GM23338 (cell line): ENCODE data around the gene SERBP1. TPM values are rescaled to one million over a fixed set of nuclear protein-coding genes. Genes with fewer than 3 reads are reported as not detected.

Experiments
- ATAC-seq: fragments of 200-7000 bp; cut with Tn5 transposase; 3 replicates; pipeline ENCODE4 v1.9.1; 2020
- DNase-seq: peaks from one replicate; pipeline ENCODE4 v3.0.0-alpha.2; 2015; ENCODE audit warnings: low spot score
- H2AFZ ChIP-seq: fragments of 200-600 bp; sonication (generic); 2 replicates; pipeline ENCODE4 v1.8.0; 2016; ENCODE audit warnings: antibody characterized with exemption, mild to moderate bottlenecking, moderate library complexity
- H3F3A ChIP-seq: fragments of 200-600 bp; sonication (generic); replicated peaks from 2 replicates; pipeline ENCODE4 v1.8.0; 2017; ENCODE audit warnings: antibody characterized with exemption, mixed run types, low read depth
- H3K27ac ChIP-seq: fragments of 200-600 bp; sonication (generic); 2 replicates; pipeline ENCODE4 v1.6.1; 2016; ENCODE audit warnings: low read depth
- H3K27me3 ChIP-seq: fragments of 200-600 bp; sonication (generic); 2 replicates; pipeline ENCODE4 v1.8.0; 2016; ENCODE audit warnings: mild to moderate bottlenecking, mixed run types, moderate library complexity; ENCODE audit not compliant: insufficient read depth
- H3K36me3 ChIP-seq: fragments of 200-600 bp; sonication (generic); 2 replicates; pipeline ENCODE4 v1.8.0; 2016; ENCODE audit warnings: mild to moderate bottlenecking; ENCODE audit not compliant: insufficient read depth
- H3K4me1 ChIP-seq: fragments of 200-600 bp; sonication (generic); 2 replicates; pipeline ENCODE4 v1.8.0; 2016; ENCODE audit warnings: mild to moderate bottlenecking, moderate library complexity; ENCODE audit not compliant: insufficient read depth
- H3K4me2 ChIP-seq: fragments of 200-600 bp; sonication (generic); 2 replicates; pipeline ENCODE4 v1.7.1; 2017; ENCODE audit warnings: mixed run types
- H3K4me3 ChIP-seq: fragments of 200-600 bp; sonication (generic); 2 replicates; pipeline ENCODE4 v1.6.1; 2016; ENCODE audit warnings: mixed run types
- H3K79me2 ChIP-seq: fragments of 200-600 bp; sonication (generic); replicated peaks from 2 replicates; pipeline ENCODE4 v1.8.0; 2017; ENCODE audit warnings: mild to moderate bottlenecking; ENCODE audit not compliant: insufficient read depth
- H3K9me2 ChIP-seq: fragments of 200-600 bp; sonication (generic); 2 replicates; pipeline ENCODE4 v1.8.0; 2017; ENCODE audit not compliant: insufficient read depth
- H4K20me1 ChIP-seq: fragments of 200-600 bp; sonication (generic); replicated peaks from 2 replicates; pipeline ENCODE4 v1.8.0; 2017; ENCODE audit warnings: mild to moderate bottlenecking; ENCODE audit not compliant: insufficient read depth
- H3K27ac Mint-ChIP-seq: 2 replicates; pipeline ENCODE4 v1.8.0; 2020; ENCODE audit warnings: inconsistent platforms, mild to moderate bottlenecking, moderate library complexity, mixed read lengths
- H3K27me3 Mint-ChIP-seq: 3 replicates; pipeline ENCODE4 v1.8.0; 2022; ENCODE audit warnings: low read depth, mild to moderate bottlenecking, moderate library complexity, mixed read lengths, inconsistent platforms; ENCODE audit not compliant: insufficient read depth, poor library complexity
- H3K36me3 Mint-ChIP-seq: 3 replicates; pipeline ENCODE4 v1.8.0; 2021; ENCODE audit warnings: low read depth, mild to moderate bottlenecking, inconsistent platforms, moderate library complexity, mixed read lengths
- H3K4me1 Mint-ChIP-seq: 3 replicates; pipeline ENCODE4 v1.8.0; 2020; ENCODE audit warnings: mild to moderate bottlenecking, inconsistent platforms, mixed read lengths
- H3K4me3 Mint-ChIP-seq: 3 replicates; pipeline ENCODE4 v1.8.0; 2021; ENCODE audit warnings: moderate library complexity, mild to moderate bottlenecking, inconsistent platforms, mixed read lengths
- H3K9me3 Mint-ChIP-seq: 3 replicates; pipeline ENCODE4 v1.8.0; 2020; ENCODE audit warnings: moderate library complexity, mild to moderate bottlenecking, inconsistent platforms, mixed read lengths
- CREB1 ChIP-seq: fragments of 250-450 bp; sonication (Bioruptor Pico); IDR thresholded peaks from 2 replicates; pipeline ENCODE4 v1.5.0; 2020; ENCODE audit warnings: low read depth, mild to moderate bottlenecking, moderate library complexity
- EZH2phosphoT487 ChIP-seq: fragments of 200-600 bp; sonication (generic); IDR thresholded peaks from one replicate; pipeline ENCODE4 v1.8.1; 2018; ENCODE audit warnings: antibody characterized with exemption; ENCODE audit not compliant: unreplicated experiment
- JUNB ChIP-seq: IDR thresholded peaks from one replicate; pipeline ENCODE4 v1.6.1; 2016; ENCODE audit warnings: antibody characterized with exemption; ENCODE audit not compliant: unreplicated experiment
- NANOG ChIP-seq: IDR thresholded peaks from 2 replicates; pipeline ENCODE4 v1.6.1; 2016; ENCODE audit warnings: antibody characterized with exemption, borderline replicate concordance
- POLR2AphosphoS5 ChIP-seq: IDR thresholded peaks from 2 replicates; pipeline ENCODE4 v1.6.1; 2016; ENCODE audit warnings: antibody characterized with exemption, low read depth
- STAT1 ChIP-seq: IDR thresholded peaks from one replicate; pipeline ENCODE4 v1.6.1; 2016; ENCODE audit warnings: antibody characterized with exemption; ENCODE audit not compliant: unreplicated experiment
- ZNF114 ChIP-seq: fragments of 250-450 bp; sonication (Bioruptor Pico); IDR thresholded peaks from 2 replicates; pipeline ENCODE4 v1.5.0; 2020; ENCODE audit warnings: mild to moderate bottlenecking, moderate library complexity
- polyA plus RNA-seq: library from polyadenylated mRNA; unstranded; fragments of >200 nt; fragmentation: Nextera tagmentation; extraction: Ambion mirVana; gene quantifications from 2 replicates; pipeline ENCODE4 v1.2.1, GENCODE V29; 2016
- total RNA-seq: library from RNA; depleted of rRNA; stranded (reverse); fragments of >200 nt; shearing (Covaris generic); gene quantifications from 2 replicates; pipeline ENCODE4 v1.2.3, GENCODE V29; 2014
- TF ChIP-seq, protein P1 (sequence below): IDR thresholded peaks from 2 replicates; pipeline ENCODE4 v1.6.1; 2016; ENCODE audit warnings: antibody characterized with exemption
- TF ChIP-seq, protein P2 (sequence below): fragments of 250-450 bp; sonication (Bioruptor Pico); IDR thresholded peaks from 2 replicates; pipeline ENCODE4 v1.5.0; 2020; ENCODE audit warnings: mild to moderate bottlenecking, moderate library complexity
- TF ChIP-seq, protein P3 (sequence below): IDR thresholded peaks from one replicate; pipeline ENCODE4 v1.6.1; 2018; ENCODE audit warnings: antibody characterized with exemption; ENCODE audit not compliant: unreplicated experiment

The SERBP1 gene
- total and polyA plus RNA-seq, 2 experiments from 2014 or later, result 559 to 674 TPM

DNA sequence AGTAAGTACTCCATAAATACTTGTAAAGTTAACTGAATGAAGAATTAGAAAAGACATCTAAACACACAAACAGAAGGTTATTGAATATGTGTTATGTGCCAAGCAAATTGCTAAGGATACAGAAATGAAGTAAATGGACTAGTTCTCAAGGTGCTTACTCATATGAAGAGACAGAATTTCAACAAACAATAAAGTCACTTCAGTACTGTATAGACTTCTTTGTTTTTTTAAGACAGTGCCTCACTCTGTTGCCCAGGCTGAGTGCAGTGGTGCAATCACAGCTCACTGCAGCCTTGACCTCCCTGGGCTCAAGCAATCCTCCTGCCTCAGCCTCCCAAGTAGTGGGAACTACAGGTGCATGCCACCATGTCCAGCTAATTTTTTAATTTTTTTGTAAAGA is 57.3 kb downstream of the SERBP1 start:
- no peaks in the 10 kb centered on the region for H3F3A ChIP-seq
- no peaks in the 10 kb centered on the region for H4K20me1 ChIP-seq
- no peaks in the 10 kb centered on the region for H3K36me3 ChIP-seq
- H3K9me3 Mint-ChIP-seq, result no peaks in the 10 kb centered on the region
- TF ChIP-seq, protein P1, sequence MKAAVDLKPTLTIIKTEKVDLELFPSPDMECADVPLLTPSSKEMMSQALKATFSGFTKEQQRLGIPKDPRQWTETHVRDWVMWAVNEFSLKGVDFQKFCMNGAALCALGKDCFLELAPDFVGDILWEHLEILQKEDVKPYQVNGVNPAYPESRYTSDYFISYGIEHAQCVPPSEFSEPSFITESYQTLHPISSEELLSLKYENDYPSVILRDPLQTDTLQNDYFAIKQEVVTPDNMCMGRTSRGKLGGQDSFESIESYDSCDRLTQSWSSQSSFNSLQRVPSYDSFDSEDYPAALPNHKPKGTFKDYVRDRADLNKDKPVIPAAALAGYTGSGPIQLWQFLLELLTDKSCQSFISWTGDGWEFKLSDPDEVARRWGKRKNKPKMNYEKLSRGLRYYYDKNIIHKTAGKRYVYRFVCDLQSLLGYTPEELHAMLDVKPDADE, result no peak
- TF ChIP-seq ZNF114 (CRISPR knock-in tag) (no peak), STAT1 (no peak), EZH2phosphoT487 (no peak), CREB1 (CRISPR knock-in tag) (no peak), NANOG (no peak), POLR2AphosphoS5 (no peak), JUNB (no peak)
- TF ChIP-seq, protein P2, sequence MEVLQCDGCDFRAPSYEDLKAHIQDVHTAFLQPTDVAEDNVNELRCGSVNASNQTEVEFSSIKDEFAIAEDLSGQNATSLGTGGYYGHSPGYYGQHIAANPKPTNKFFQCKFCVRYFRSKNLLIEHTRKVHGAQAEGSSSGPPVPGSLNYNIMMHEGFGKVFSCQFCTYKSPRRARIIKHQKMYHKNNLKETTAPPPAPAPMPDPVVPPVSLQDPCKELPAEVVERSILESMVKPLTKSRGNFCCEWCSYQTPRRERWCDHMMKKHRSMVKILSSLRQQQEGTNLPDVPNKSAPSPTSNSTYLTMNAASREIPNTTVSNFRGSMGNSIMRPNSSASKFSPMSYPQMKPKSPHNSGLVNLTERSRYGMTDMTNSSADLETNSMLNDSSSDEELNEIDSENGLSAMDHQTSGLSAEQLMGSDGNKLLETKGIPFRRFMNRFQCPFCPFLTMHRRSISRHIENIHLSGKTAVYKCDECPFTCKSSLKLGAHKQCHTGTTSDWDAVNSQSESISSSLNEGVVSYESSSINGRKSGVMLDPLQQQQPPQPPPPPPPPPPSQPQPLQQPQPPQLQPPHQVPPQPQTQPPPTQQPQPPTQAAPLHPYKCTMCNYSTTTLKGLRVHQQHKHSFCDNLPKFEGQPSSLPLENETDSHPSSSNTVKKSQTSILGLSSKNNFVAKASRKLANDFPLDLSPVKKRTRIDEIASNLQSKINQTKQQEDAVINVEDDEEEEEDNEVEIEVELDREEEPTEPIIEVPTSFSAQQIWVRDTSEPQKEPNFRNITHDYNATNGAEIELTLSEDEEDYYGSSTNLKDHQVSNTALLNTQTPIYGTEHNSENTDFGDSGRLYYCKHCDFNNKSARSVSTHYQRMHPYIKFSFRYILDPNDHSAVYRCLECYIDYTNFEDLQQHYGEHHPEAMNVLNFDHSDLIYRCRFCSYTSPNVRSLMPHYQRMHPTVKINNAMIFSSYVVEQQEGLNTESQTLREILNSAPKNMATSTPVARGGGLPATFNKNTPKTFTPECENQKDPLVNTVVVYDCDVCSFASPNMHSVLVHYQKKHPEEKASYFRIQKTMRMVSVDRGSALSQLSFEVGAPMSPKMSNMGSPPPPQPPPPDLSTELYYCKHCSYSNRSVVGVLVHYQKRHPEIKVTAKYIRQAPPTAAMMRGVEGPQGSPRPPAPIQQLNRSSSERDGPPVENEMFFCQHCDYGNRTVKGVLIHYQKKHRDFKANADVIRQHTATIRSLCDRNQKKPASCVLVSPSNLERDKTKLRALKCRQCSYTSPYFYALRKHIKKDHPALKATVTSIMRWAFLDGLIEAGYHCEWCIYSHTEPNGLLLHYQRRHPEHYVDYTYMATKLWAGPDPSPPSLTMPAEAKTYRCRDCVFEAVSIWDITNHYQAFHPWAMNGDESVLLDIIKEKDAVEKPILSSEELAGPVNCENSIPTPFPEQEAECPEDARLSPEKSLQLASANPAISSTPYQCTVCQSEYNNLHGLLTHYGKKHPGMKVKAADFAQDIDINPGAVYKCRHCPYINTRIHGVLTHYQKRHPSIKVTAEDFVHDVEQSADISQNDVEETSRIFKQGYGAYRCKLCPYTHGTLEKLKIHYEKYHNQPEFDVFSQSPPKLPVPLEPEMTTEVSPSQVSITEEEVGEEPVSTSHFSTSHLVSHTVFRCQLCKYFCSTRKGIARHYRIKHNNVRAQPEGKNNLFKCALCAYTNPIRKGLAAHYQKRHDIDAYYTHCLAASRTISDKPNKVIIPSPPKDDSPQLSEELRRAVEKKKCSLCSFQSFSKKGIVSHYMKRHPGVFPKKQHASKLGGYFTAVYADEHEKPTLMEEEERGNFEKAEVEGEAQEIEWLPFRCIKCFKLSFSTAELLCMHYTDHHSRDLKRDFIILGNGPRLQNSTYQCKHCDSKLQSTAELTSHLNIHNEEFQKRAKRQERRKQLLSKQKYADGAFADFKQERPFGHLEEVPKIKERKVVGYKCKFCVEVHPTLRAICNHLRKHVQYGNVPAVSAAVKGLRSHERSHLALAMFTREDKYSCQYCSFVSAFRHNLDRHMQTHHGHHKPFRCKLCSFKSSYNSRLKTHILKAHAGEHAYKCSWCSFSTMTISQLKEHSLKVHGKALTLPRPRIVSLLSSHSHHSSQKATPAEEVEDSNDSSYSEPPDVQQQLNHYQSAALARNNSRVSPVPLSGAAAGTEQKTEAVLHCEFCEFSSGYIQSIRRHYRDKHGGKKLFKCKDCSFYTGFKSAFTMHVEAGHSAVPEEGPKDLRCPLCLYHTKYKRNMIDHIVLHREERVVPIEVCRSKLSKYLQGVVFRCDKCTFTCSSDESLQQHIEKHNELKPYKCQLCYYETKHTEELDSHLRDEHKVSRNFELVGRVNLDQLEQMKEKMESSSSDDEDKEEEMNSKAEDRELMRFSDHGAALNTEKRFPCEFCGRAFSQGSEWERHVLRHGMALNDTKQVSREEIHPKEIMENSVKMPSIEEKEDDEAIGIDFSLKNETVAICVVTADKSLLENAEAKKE (CRISPR knock-in tag), result no peak
- TF ChIP-seq, protein P3, sequence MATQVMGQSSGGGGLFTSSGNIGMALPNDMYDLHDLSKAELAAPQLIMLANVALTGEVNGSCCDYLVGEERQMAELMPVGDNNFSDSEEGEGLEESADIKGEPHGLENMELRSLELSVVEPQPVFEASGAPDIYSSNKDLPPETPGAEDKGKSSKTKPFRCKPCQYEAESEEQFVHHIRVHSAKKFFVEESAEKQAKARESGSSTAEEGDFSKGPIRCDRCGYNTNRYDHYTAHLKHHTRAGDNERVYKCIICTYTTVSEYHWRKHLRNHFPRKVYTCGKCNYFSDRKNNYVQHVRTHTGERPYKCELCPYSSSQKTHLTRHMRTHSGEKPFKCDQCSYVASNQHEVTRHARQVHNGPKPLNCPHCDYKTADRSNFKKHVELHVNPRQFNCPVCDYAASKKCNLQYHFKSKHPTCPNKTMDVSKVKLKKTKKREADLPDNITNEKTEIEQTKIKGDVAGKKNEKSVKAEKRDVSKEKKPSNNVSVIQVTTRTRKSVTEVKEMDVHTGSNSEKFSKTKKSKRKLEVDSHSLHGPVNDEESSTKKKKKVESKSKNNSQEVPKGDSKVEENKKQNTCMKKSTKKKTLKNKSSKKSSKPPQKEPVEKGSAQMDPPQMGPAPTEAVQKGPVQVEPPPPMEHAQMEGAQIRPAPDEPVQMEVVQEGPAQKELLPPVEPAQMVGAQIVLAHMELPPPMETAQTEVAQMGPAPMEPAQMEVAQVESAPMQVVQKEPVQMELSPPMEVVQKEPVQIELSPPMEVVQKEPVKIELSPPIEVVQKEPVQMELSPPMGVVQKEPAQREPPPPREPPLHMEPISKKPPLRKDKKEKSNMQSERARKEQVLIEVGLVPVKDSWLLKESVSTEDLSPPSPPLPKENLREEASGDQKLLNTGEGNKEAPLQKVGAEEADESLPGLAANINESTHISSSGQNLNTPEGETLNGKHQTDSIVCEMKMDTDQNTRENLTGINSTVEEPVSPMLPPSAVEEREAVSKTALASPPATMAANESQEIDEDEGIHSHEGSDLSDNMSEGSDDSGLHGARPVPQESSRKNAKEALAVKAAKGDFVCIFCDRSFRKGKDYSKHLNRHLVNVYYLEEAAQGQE, result no peak
- H3K4me1 ChIP-seq, result peaks cover 19% of the 10 kb centered on the region
- H3K9me2 ChIP-seq, result no peaks in the 10 kb centered on the region
- peaks cover 28% of the 10 kb centered on the region for H3K4me1 Mint-ChIP-seq
- H3K27ac ChIP-seq, result no peak overlapping the region
- ATAC-seq (no peak), DNase-seq (no peak)
- no peak overlapping the region for H3K4me3 Mint-ChIP-seq
- no peak overlapping the region for H3K27ac Mint-ChIP-seq
- no peaks in the 10 kb centered on the region for H3K27me3 ChIP-seq
- no peak overlapping the region for H2AFZ ChIP-seq
- peaks cover 1% of the 10 kb centered on the region for H3K27me3 Mint-ChIP-seq
- H3K79me2 ChIP-seq, result no peaks in the 10 kb centered on the region
- no peaks in the 10 kb centered on the region for H3K36me3 Mint-ChIP-seq
- H3K4me3 ChIP-seq, result no peak overlapping the region
- H3K4me2 ChIP-seq, result no peak overlapping the region
